Testis (tissue), 2 donors: Measurements from ENCODE around the gene FBXO27.

Source experiments
- POLR2A ChIP-seq: fragments of 450-650 bp; IDR thresholded peaks from one replicate; pipeline ENCODE4 v1.6.1; 2017; ENCODE audit warnings: antibody characterized with exemption, mild to moderate bottlenecking, moderate library complexity
- TF ChIP-seq, protein P1 (sequence below), 3 experiments: fragments of 450-650 bp in 2 of 3; fragments of 200-600 bp in 1 of 3; sonication (generic) in 1 of 3; IDR thresholded peaks; one replicate each; pipeline ENCODE4 v1.5.1; 2016 to 2019; ENCODE audit warnings: antibody characterized with exemption in 3 of 3, mild to moderate bottlenecking in 2 of 3, moderate library complexity in 1 of 3

- TF ChIP-seq, protein P1, sequence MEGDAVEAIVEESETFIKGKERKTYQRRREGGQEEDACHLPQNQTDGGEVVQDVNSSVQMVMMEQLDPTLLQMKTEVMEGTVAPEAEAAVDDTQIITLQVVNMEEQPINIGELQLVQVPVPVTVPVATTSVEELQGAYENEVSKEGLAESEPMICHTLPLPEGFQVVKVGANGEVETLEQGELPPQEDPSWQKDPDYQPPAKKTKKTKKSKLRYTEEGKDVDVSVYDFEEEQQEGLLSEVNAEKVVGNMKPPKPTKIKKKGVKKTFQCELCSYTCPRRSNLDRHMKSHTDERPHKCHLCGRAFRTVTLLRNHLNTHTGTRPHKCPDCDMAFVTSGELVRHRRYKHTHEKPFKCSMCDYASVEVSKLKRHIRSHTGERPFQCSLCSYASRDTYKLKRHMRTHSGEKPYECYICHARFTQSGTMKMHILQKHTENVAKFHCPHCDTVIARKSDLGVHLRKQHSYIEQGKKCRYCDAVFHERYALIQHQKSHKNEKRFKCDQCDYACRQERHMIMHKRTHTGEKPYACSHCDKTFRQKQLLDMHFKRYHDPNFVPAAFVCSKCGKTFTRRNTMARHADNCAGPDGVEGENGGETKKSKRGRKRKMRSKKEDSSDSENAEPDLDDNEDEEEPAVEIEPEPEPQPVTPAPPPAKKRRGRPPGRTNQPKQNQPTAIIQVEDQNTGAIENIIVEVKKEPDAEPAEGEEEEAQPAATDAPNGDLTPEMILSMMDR (IDR thresholded peaks at IDR 0.05), result no peak
- no peak for TF ChIP-seq POLR2A
Measured at GRCh38 chr19:39060171-39060570, 27.8 kb upstream of the FBXO27 start.
